HL-60 (cell line): ENCODE measurements around the gene XRN2.

ENCODE experiments used
- DNase-seq, 2 experiments: peaks; one replicate each; pipeline ENCODE4 v3.0.0-alpha.2; 2010 to 2020; ENCODE audit warnings: low read depth in 1 of 2, low spot score in 1 of 2
- H3K27ac ChIP-seq: fragments of 250-450 bp; sonication (Bioruptor Pico); replicated peaks from 2 replicates; pipeline ENCODE4 v1.5.1; 2020; ENCODE audit warnings: mild to moderate bottlenecking, moderate library complexity
- H3K27me3 ChIP-seq: fragments of 250-450 bp; sonication (Bioruptor Pico); 2 replicates; pipeline ENCODE4 v1.5.1; 2021; ENCODE audit warnings: mild to moderate bottlenecking, moderate library complexity; ENCODE audit not compliant: insufficient read depth, poor library complexity, severe bottlenecking
- H3K4me3 ChIP-seq: replicated peaks from 2 replicates; pipeline ENCODE4 v1.5.1; 2011; ENCODE audit warnings: mild to moderate bottlenecking, control low read depth, low read length; ENCODE audit not compliant: insufficient read depth
- CTCF ChIP-seq: IDR thresholded peaks from one replicate; pipeline ENCODE4 v1.5.1; 2011; ENCODE audit warnings: low read length, control low read depth, inconsistent platforms; ENCODE audit not compliant: insufficient read depth
- GABPA ChIP-seq: IDR thresholded peaks from 2 replicates; pipeline ENCODE4 v1.6.1; 2012; ENCODE audit warnings: low read depth
- POLR2AphosphoS5 ChIP-seq: IDR thresholded peaks from 2 replicates; pipeline ENCODE4 v1.6.1; 2012; ENCODE audit warnings: low read depth
- REST ChIP-seq: IDR thresholded peaks from 2 replicates; pipeline ENCODE4 v1.6.1; 2012; ENCODE audit warnings: low read depth; ENCODE audit not compliant: insufficient replicate concordance
- SPI1 ChIP-seq: IDR thresholded peaks from 2 replicates; pipeline ENCODE4 v1.6.1; 2012; ENCODE audit warnings: low read depth, mild to moderate bottlenecking, borderline replicate concordance

Gene XRN2

GRCh38 chr20:21301940-21302663, 1.0 kb upstream of the XRN2 start:
- no peak for TF ChIP-seq POLR2AphosphoS5
- TF ChIP-seq SPI1 = no peak
- TF ChIP-seq GABPA = no peak
- TF ChIP-seq REST = no peak
- TF ChIP-seq CTCF = no peak
- no peak for DNase-seq
- peak overlapping the region; percentile 85 for H3K27ac ChIP-seq
- H3K4me3 ChIP-seq = peak overlapping the region; percentile 95
- no peaks in the 10 kb centered on the region for H3K27me3 ChIP-seq

GRCh38 chr20:21302664-21303060, 469 bp upstream of the XRN2 start:
- Histone ChIP-seq H3K4me3 (peak overlapping the region; percentile 95), H3K27me3 (no peaks in the 10 kb centered on the region), H3K27ac (peak overlapping the region; percentile 85)
- DNase-seq = no peak
- TF ChIP-seq SPI1 = no peak
- no peak for TF ChIP-seq GABPA

- H3K4me3 ChIP-seq = peak overlapping the region; percentile 95
- peak in 1 of 2 experiments; percentile 25 for DNase-seq
- TF ChIP-seq REST (no peak), SPI1 (no peak), POLR2AphosphoS5 (no peak), CTCF (no peak), GABPA (no peak)
- H3K27ac ChIP-seq = peak overlapping the region; percentile 85
- no peaks in the 10 kb centered on the region for H3K27me3 ChIP-seq
Measured at GRCh38 chr20:21303872-21304586, 898 bp downstream of the XRN2 start.

GRCh38 chr20:21308340-21308739, 5.2 kb downstream of the XRN2 start:
- DNase-seq = no peak
- TF ChIP-seq GABPA = no peak
- no peak overlapping the region for H3K27ac ChIP-seq
- no peak overlapping the region for H3K4me3 ChIP-seq
- H3K27me3 ChIP-seq = no peaks in the 10 kb centered on the region
